ENCODE results near the gene TAGLN.

DNA sequence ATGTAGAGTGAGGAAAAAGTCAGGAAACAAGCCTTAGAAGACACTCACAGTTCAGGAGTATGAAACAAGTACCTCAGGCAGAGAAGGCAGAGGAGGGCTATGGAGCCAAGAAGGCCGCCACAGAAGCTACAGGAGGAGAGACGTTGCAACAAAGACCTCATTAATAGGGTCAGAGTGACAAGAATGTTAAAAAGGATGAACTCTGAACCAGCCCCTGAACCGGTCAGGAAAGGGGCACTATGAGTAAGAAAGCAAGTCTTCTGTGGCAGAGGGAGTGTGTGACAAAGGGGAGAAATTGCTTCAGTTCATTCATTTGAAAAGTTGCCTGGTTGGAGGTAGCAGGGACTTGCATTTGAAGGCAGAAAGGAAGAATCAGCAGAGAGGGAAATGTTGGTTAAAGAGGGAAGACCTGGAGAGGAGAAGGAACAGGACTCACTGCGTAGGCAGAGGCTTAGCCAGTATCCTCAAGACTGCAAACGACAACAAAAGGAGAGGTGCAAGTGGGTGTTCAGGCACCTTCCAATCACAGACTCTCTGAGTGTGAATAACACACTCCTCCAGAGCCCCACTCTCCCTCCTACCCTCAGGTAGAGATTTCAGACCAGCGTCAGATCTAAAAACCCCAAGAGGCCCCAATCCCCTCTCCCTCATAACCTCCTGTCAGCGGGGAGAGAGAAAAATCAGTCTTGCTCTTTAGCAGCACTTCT is 15.4 kb downstream of the TAGLN start:
- TF ChIP-seq, protein P1, sequence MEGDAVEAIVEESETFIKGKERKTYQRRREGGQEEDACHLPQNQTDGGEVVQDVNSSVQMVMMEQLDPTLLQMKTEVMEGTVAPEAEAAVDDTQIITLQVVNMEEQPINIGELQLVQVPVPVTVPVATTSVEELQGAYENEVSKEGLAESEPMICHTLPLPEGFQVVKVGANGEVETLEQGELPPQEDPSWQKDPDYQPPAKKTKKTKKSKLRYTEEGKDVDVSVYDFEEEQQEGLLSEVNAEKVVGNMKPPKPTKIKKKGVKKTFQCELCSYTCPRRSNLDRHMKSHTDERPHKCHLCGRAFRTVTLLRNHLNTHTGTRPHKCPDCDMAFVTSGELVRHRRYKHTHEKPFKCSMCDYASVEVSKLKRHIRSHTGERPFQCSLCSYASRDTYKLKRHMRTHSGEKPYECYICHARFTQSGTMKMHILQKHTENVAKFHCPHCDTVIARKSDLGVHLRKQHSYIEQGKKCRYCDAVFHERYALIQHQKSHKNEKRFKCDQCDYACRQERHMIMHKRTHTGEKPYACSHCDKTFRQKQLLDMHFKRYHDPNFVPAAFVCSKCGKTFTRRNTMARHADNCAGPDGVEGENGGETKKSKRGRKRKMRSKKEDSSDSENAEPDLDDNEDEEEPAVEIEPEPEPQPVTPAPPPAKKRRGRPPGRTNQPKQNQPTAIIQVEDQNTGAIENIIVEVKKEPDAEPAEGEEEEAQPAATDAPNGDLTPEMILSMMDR (conservative IDR thresholded peaks at IDR 0.05; ENCODE audit: low read length), result no peak
- TF ChIP-seq EZH2phosphoT487 (IDR thresholded peaks at IDR 0.05; ENCODE audit: borderline replicate concordance), result no peak
